Osteoblast (primary cell): ENCODE data around the gene RWDD1. TPM values are rescaled to one million over a fixed set of nuclear protein-coding genes. Genes with fewer than 3 reads are reported as not detected.
A peak's percentile ranks its signal among the peaks of the same experiment; 100 is the strongest.

Experiments used
- DNase-seq: peaks from one replicate; pipeline ENCODE4 v3.0.0; 2011; ENCODE audit warnings: low spot score, mixed read lengths; ENCODE audit not compliant: insufficient read length; ENCODE audit errors: missing footprints
- H2AFZ ChIP-seq: 2 replicates; pipeline ENCODE4 v1.6.0; 2011; ENCODE audit warnings: mild to moderate bottlenecking, low read length
- H3K27ac ChIP-seq: 2 replicates; pipeline ENCODE4 v1.5.1; 2011; ENCODE audit warnings: mild to moderate bottlenecking, low read depth, low read length, moderate library complexity
- H3K27me3 ChIP-seq: 2 replicates; pipeline ENCODE4 v1.6.0; 2012; ENCODE audit warnings: mild to moderate bottlenecking, control low read depth, inconsistent platforms, low read length, moderate library complexity; ENCODE audit not compliant: insufficient read depth
- H3K36me3 ChIP-seq: 2 replicates; pipeline ENCODE4 v1.5.1; 2011; ENCODE audit warnings: mild to moderate bottlenecking, low read length, control low read depth, moderate library complexity; ENCODE audit not compliant: insufficient read depth
- H3K4me1 ChIP-seq: 2 replicates; pipeline ENCODE4 v1.5.1; 2011; ENCODE audit warnings: mild to moderate bottlenecking, low read length, control low read depth, moderate library complexity; ENCODE audit not compliant: insufficient read depth
- H3K4me2 ChIP-seq: 2 replicates; pipeline ENCODE4 v1.6.0; 2011; ENCODE audit warnings: mild to moderate bottlenecking, low read length; ENCODE audit not compliant: insufficient read depth
- H3K4me3 ChIP-seq: fragments of 200-600 bp; sonication (generic); 3 replicates; pipeline ENCODE4 v1.5.1; 2012; ENCODE audit warnings: mild to moderate bottlenecking, low read length, inconsistent platforms; ENCODE audit not compliant: insufficient read depth
- H3K79me2 ChIP-seq: 2 replicates; pipeline ENCODE4 v1.6.0; 2012; ENCODE audit warnings: mild to moderate bottlenecking, low read length, control low read depth, inconsistent platforms; ENCODE audit not compliant: insufficient read depth
- H3K9me3 ChIP-seq: 2 replicates; pipeline ENCODE4 v1.5.1; 2011; ENCODE audit warnings: low read depth, low read length, control low read depth
- H4K20me1 ChIP-seq: 2 replicates; pipeline ENCODE4 v1.6.0; 2012; ENCODE audit warnings: mild to moderate bottlenecking, low read length, control low read depth; ENCODE audit not compliant: insufficient read depth
- total RNA-seq: library from RNA; depleted of rRNA; stranded (reverse); fragments of >200 nt; gene quantifications from 2 replicates; pipeline ENCODE4 v1.2.3, GENCODE V29; 2012
- TF ChIP-seq, protein P1 (sequence below): IDR thresholded peaks from 2 replicates; pipeline ENCODE4 v1.5.1; 2011; ENCODE audit warnings: mild to moderate bottlenecking, low read depth, low read length, moderate library complexity; ENCODE audit errors: extremely low read depth

RWDD1 gene, protein sequence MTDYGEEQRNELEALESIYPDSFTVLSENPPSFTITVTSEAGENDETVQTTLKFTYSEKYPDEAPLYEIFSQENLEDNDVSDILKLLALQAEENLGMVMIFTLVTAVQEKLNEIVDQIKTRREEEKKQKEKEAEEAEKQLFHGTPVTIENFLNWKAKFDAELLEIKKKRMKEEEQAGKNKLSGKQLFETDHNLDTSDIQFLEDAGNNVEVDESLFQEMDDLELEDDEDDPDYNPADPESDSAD
- 35.1 and 39.1 TPM in 2 replicates for total RNA-seq

DNA sequence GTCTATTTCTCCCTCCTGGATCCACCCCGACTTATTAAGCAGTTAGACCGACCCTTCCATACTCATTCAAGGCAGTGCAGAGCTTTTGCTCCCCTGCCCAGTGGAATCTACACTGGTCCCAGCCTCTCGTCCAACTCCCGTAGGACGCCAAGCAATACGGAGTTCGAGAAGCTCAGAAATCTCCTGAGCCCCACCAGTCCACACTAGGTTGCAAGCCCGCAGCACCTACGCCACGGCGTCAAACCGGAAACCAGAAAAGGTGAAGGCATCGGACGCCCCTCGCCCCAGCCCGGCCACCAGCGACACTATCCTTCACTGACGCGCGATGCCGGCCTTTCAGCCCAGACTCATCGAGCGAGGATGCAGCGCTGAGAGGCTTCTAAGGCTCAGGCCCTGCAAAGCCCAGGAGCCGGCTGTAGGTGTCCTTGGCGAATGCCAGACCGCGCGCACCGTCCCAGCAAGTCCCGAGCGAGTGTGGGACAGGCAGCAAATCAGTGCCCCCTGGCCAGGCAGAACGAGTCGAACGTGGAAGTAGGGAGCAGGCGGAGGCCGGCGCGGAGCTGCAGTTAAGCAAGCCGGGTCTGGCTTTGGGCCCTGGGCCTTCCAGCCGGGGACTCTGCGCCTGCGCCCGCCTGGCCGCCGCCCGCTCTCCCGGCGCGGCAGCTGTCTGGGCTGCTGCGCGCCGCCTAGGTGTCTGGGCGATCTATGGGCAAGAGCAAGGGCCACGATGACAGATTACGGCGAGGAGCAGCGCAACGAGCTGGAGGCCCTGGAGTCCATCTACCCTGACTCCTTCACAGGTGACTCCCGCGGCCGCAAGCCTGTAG lies at the start of gene RWDD1:
RWDD1 (plus strand) TSS at position 649 of the 827 bp plus-strand sequence; CDS start at position 728, 79 bp downstream.
- peak within 1 kb of the TSS; percentile 83 for H3K4me2 ChIP-seq
- H2AFZ ChIP-seq, result peak within 1 kb of the TSS; percentile 94
- H3K27ac ChIP-seq, result peak within 1 kb of the TSS; percentile 86
- H4K20me1 ChIP-seq, result peaks cover 3% of the 10 kb centered on the region
- H3K4me3 ChIP-seq, result peak within 1 kb of the TSS; percentile 81
- DNase-seq, result peak; percentile 98
- peaks cover 64% of the 10 kb centered on the region for H3K79me2 ChIP-seq
- H3K9me3 ChIP-seq, result no peaks in the 10 kb centered on the region
- peaks cover 8% of the 10 kb centered on the region for H3K36me3 ChIP-seq
- H3K27me3 ChIP-seq, result no peaks in the 10 kb centered on the region
- peaks cover 15% of the 10 kb centered on the region for H3K4me1 ChIP-seq
- TF ChIP-seq, protein P1, sequence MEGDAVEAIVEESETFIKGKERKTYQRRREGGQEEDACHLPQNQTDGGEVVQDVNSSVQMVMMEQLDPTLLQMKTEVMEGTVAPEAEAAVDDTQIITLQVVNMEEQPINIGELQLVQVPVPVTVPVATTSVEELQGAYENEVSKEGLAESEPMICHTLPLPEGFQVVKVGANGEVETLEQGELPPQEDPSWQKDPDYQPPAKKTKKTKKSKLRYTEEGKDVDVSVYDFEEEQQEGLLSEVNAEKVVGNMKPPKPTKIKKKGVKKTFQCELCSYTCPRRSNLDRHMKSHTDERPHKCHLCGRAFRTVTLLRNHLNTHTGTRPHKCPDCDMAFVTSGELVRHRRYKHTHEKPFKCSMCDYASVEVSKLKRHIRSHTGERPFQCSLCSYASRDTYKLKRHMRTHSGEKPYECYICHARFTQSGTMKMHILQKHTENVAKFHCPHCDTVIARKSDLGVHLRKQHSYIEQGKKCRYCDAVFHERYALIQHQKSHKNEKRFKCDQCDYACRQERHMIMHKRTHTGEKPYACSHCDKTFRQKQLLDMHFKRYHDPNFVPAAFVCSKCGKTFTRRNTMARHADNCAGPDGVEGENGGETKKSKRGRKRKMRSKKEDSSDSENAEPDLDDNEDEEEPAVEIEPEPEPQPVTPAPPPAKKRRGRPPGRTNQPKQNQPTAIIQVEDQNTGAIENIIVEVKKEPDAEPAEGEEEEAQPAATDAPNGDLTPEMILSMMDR, result no peak

DNA sequence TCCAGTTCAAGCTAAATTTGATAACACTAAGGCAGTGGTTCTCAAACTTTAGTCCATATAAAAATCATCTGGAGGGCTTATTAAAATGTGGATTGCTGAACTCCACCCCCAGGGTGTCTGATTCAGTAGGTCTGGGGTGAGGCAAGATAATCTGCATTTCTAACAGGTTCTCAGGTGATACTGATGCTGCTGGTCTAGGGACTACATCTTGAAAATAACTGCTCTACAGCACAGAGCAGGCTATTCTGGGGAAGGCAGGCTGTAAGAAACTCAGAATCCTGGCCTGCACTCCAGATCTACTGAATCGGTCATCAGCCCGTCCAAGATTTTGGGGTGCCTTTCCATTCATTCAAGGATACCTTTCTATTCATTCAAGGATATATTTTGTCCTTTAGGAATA lies 48.4 kb upstream of the RWDD1 start:
- Histone ChIP-seq H3K27ac (no peak overlapping the region), H3K9me3 (no peaks in the 10 kb centered on the region), H3K4me3 (no peak overlapping the region), H3K4me2 (no peak overlapping the region), H3K4me1 (no peaks in the 10 kb centered on the region), H3K79me2 (no peaks in the 10 kb centered on the region), H3K27me3 (no peaks in the 10 kb centered on the region), H3K36me3 (no peaks in the 10 kb centered on the region), H2AFZ (no peak overlapping the region), H4K20me1 (no peaks in the 10 kb centered on the region)
- TF ChIP-seq, protein P1, result no peak
- no peak for DNase-seq

DNA sequence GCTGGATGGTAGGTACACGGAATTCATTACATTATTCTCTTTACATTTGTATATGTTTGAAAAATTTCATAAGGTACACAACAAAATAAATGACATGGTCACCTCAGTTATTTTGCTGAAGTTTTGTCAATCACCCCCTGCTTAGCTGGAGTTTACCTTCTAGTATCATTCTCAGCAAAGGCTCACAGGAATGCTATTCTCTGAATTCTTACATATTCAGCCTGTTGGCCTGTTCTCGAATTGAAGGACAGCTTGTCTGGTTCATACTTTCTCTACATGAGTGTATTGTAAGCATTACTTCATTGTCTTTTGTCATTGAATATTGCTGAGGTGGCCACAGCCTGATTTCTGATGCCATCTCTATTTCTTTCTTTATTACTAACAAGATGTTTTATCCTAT lies 47.1 kb upstream of the RWDD1 start:
- Histone ChIP-seq H3K27me3 (no peaks in the 10 kb centered on the region), H3K4me2 (no peak overlapping the region), H3K4me1 (no peaks in the 10 kb centered on the region), H3K27ac (no peak overlapping the region), H3K9me3 (no peaks in the 10 kb centered on the region), H3K36me3 (no peaks in the 10 kb centered on the region), H4K20me1 (no peaks in the 10 kb centered on the region), H3K79me2 (no peaks in the 10 kb centered on the region), H3K4me3 (no peak overlapping the region), H2AFZ (no peak overlapping the region)
- DNase-seq, result no peak
- TF ChIP-seq, protein P1, result no peak

DNA sequence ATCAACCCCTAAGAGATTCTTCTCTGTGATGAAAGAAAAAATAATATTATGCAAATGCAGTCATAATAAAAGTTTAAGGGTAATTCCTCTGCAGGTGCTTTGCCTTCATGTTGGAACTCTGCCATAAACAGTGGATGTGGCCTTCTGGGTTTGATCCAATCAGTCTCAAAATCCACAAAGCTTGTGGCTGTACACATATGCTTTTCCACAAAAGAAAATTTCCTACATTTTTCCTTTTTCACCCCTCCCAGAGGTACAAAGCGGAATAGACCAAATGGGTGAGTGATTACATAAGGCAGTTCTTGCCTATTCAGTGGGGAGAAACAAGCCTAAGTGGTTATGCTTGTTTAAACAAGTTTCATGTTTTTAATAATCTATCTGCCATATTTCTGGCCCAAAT lies 43.2 kb upstream of the RWDD1 start:
- no peaks in the 10 kb centered on the region for H3K79me2 ChIP-seq
- no peak overlapping the region for H3K27ac ChIP-seq
- H2AFZ ChIP-seq, result no peak overlapping the region
- H3K36me3 ChIP-seq, result no peaks in the 10 kb centered on the region
- no peak for DNase-seq
- no peaks in the 10 kb centered on the region for H4K20me1 ChIP-seq
- peaks cover 3% of the 10 kb centered on the region for H3K4me1 ChIP-seq
- TF ChIP-seq, protein P1, result no peak
- H3K4me2 ChIP-seq, result no peak overlapping the region
- no peaks in the 10 kb centered on the region for H3K27me3 ChIP-seq
- no peaks in the 10 kb centered on the region for H3K9me3 ChIP-seq
- H3K4me3 ChIP-seq, result no peak overlapping the region
